VCaP (cell line): ENCODE measurements around the gene TOM1L2.

Experiments
- H3K27ac ChIP-seq: fragments of 450-650 bp; 2 replicates; pipeline ENCODE4 v1.5.1; 2017
- TF ChIP-seq, protein P1 (sequence below): fragments of 450-650 bp; conservative IDR thresholded peaks from 2 replicates; pipeline ENCODE4 v1.5.1; 2017; ENCODE audit warnings: mild to moderate bottlenecking, moderate library complexity

TOM1L2 gene

GRCh38 chr17:17826942-17827785 is 145.0 kb downstream of the TOM1L2 start:
- TF ChIP-seq, protein P1, sequence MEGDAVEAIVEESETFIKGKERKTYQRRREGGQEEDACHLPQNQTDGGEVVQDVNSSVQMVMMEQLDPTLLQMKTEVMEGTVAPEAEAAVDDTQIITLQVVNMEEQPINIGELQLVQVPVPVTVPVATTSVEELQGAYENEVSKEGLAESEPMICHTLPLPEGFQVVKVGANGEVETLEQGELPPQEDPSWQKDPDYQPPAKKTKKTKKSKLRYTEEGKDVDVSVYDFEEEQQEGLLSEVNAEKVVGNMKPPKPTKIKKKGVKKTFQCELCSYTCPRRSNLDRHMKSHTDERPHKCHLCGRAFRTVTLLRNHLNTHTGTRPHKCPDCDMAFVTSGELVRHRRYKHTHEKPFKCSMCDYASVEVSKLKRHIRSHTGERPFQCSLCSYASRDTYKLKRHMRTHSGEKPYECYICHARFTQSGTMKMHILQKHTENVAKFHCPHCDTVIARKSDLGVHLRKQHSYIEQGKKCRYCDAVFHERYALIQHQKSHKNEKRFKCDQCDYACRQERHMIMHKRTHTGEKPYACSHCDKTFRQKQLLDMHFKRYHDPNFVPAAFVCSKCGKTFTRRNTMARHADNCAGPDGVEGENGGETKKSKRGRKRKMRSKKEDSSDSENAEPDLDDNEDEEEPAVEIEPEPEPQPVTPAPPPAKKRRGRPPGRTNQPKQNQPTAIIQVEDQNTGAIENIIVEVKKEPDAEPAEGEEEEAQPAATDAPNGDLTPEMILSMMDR = no peak
- H3K27ac ChIP-seq = no peak overlapping the region; the same call in 1 of the 2 replicates

GRCh38 chr17:17826342-17826713 is 145.9 kb downstream of the TOM1L2 start:
- TF ChIP-seq, protein P1 = no peak
- H3K27ac ChIP-seq = no peak overlapping the region; the same call in 1 of the 2 replicates

DNA sequence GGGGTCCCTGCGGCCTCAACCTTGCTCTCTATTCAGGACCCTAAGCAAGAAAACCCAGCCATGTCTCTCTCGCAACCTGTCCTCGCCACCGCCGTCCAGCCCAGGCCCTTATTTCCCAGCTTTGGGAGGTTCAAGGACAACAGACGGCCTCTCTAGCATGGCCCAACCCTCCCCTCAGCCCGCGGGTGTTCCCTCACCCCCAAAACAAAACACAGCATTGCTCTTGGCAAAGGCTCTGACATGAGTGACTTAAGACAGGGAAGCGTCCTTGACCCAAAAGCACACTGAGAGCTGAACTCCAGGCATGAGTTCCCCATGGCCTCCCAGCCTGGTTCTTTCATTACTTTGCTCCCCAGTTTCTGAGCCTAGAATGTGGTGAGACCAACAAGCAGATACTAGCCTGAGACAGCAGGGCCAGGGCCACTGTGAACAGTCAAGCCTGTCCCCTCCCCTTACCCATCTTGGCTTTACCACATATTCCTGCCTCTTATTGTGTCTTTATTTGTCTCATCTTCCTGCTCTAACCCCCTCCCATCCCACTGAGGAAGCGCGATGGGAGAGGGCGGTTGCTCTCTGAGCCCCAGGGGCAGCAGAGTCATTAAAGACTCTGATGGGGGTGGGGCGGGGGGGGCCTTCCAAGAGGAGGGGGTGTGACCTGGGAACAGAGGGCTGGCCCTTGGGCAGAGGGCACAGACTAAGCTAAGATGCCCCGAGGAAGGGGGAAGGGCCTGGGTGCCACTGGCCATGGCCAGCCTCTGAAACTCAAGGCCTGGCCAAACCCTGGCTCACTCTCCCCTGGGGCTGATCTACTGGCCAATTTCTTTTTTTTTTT is 147.2 kb downstream of the TOM1L2 start:
- TF ChIP-seq, protein P1 = no peak

DNA sequence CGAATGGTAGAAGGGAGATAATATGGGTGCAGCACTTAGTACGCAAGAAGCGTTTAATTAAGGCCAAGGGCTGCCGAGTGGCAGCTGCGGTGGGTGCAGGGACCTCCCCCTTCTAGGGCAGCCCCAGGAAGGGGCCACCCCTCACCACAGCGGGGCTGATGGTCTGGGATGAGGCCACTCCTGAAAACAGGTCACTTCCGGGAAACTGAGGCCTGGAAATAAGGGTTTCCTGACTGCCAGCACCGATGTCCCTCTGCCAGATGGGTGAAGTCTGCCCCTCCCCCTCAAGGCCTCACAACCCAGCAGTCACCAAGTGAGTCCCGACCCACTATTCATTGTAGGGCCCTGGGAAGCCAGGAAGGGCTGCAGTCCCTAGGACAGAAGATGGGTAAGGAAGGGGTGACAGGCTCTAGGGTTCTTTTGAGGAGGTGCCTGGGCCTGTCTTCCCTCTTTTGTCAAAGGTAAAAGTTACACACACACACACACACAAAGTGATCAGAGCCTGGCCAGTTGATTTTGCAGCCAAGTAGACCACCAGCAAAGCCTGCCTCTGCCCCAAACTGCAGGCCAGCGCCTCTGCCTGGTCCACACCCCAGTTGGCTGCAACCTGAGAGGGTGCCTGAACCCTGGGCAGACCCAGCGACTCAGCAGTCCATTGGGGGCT is 147.9 kb downstream of the TOM1L2 start:
- peak overlapping the region; percentile 88 for H3K27ac ChIP-seq
- TF ChIP-seq, protein P1 = no peak

More for the DNA sequence above, 147.2 kb downstream of the TOM1L2 start:
- H3K27ac ChIP-seq = peak overlapping the region; percentile 88

- H3K27ac ChIP-seq = peak overlapping the region; percentile 88
- TF ChIP-seq, protein P1 = no peak
Measured at GRCh38 chr17:17823433-17824118, 148.6 kb downstream of the TOM1L2 start.

DNA sequence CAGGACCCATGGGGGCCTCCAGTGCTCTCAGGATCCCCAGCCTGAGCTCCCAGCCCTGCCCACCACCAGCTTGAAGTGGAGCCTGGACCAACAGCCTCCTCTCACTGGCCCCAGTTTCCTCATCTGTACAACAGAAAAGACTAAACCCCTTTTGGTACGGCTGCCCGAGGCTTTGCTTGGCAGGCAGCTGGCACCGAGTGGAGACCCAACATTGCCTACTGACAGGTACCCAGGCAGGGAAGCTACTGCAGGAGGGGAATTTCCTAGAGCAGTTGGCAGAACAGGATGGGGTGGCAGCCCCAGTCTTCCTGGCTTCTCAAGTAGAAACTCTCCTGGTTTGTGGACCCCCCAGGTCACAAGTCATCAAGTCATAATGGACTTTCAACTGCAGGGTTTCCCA is 149.6 kb downstream of the TOM1L2 start:
- H3K27ac ChIP-seq = peak overlapping the region; percentile 88; the same call in 1 of the 2 replicates
- TF ChIP-seq, protein P1 = no peak
